ENCODE data around the gene BEND7.

Gene BEND7

GRCh38 chr10:13392701-13393100, 136.1 kb downstream of the BEND7 start:
- no peak for DNase-seq (ENCODE audit: insufficient read length)
- FAIRE-seq = no peak
- TF ChIP-seq TAF1 (IDR thresholded peaks at IDR 0.05; ENCODE audit: borderline replicate concordance, low read depth, low read length) (no peak), POLR2A (IDR thresholded peaks at IDR 0.05; ENCODE audit: low read depth, low read length) (no peak), POLR2AphosphoS5 (IDR thresholded peaks at IDR 0.05; ENCODE audit: low read depth, low read length) (no peak)
